ENCODE data around the gene STATH.
"Not testable (repeated sequence)": the region's sequence is repeated elsewhere in the genome, so short reads cannot be mapped to it uniquely, and the experiment has no call there.

DNA sequence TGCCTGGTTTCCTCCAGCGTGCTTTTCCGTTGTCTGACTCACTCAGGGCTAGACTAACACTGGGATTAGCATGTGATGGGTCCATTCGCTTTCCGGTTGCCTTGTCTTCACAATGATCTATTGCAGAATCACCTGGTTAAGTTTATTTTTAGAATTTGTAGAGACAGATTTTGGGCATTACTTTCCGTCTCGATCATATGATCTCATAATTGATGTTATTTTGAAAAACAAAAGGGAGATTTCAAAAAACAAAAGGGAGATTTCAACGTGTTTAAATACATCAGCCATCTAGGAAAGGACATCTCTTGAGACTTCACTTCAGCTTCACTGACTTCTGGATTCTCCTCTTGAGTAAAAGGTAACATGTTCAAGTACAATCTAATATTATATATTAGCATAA is 32.4 kb downstream of the STATH start, which contains the start of gene HTN3:
- TF ChIP-seq, protein P1, sequence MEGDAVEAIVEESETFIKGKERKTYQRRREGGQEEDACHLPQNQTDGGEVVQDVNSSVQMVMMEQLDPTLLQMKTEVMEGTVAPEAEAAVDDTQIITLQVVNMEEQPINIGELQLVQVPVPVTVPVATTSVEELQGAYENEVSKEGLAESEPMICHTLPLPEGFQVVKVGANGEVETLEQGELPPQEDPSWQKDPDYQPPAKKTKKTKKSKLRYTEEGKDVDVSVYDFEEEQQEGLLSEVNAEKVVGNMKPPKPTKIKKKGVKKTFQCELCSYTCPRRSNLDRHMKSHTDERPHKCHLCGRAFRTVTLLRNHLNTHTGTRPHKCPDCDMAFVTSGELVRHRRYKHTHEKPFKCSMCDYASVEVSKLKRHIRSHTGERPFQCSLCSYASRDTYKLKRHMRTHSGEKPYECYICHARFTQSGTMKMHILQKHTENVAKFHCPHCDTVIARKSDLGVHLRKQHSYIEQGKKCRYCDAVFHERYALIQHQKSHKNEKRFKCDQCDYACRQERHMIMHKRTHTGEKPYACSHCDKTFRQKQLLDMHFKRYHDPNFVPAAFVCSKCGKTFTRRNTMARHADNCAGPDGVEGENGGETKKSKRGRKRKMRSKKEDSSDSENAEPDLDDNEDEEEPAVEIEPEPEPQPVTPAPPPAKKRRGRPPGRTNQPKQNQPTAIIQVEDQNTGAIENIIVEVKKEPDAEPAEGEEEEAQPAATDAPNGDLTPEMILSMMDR (IDR thresholded peaks at IDR 0.05), result not testable (repeated sequence)
- TF ChIP-seq, protein P2, sequence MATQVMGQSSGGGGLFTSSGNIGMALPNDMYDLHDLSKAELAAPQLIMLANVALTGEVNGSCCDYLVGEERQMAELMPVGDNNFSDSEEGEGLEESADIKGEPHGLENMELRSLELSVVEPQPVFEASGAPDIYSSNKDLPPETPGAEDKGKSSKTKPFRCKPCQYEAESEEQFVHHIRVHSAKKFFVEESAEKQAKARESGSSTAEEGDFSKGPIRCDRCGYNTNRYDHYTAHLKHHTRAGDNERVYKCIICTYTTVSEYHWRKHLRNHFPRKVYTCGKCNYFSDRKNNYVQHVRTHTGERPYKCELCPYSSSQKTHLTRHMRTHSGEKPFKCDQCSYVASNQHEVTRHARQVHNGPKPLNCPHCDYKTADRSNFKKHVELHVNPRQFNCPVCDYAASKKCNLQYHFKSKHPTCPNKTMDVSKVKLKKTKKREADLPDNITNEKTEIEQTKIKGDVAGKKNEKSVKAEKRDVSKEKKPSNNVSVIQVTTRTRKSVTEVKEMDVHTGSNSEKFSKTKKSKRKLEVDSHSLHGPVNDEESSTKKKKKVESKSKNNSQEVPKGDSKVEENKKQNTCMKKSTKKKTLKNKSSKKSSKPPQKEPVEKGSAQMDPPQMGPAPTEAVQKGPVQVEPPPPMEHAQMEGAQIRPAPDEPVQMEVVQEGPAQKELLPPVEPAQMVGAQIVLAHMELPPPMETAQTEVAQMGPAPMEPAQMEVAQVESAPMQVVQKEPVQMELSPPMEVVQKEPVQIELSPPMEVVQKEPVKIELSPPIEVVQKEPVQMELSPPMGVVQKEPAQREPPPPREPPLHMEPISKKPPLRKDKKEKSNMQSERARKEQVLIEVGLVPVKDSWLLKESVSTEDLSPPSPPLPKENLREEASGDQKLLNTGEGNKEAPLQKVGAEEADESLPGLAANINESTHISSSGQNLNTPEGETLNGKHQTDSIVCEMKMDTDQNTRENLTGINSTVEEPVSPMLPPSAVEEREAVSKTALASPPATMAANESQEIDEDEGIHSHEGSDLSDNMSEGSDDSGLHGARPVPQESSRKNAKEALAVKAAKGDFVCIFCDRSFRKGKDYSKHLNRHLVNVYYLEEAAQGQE (IDR thresholded peaks at IDR 0.05; ENCODE audit: insufficient read depth in 1 of 2, low read depth in 2 of 2, low read length in 1 of 2), result not testable (repeated sequence)
- TF ChIP-seq POLR2AphosphoS5, TCF7L2 (IDR thresholded peaks at IDR 0.05; ENCODE audit: low read depth, low read length): not testable (repeated sequence)

Measured in Panc1 (cell line).